Erythroblast (primary cell): ENCODE data around the gene PHTF1.
"Not testable (repeated sequence)": the region's sequence is repeated elsewhere in the genome, so short reads cannot be mapped to it uniquely, and the experiment has no call there.

Experiments used
- DNase-seq, 2 experiments: peaks; one replicate each; lab custom pipeline; 2025; lab: John Stamatoyannopoulos, UW
- GATA1 ChIP-seq: IDR thresholded peaks from 2 replicates; pipeline ENCODE4 v1.6.1; 2011; ENCODE audit warnings: low read depth, mild to moderate bottlenecking, control low read depth, low read length, moderate library complexity
- POLR2A ChIP-seq: IDR thresholded peaks from 2 replicates; pipeline ENCODE4 v1.6.1; 2011; ENCODE audit warnings: mild to moderate bottlenecking, low read length

PHTF1 gene

GRCh38 chr1:113721010-113721409 lies 38.3 kb downstream of the PHTF1 start:
- TF ChIP-seq POLR2A (no peak), GATA1 (no peak)
- DNase-seq: no peak

GRCh38 chr1:113718621-113719020 lies 40.7 kb downstream of the PHTF1 start:
- not testable (repeated sequence) for DNase-seq

GRCh38 chr1:113717506-113717905 lies 41.8 kb downstream of the PHTF1 start:
- DNase-seq: not testable (repeated sequence)

GRCh38 chr1:113714606-113715269 lies 44.5 kb downstream of the PHTF1 start:
- DNase-seq: peak; percentile 30 to 34
- TF ChIP-seq POLR2A: no peak
- no peak for TF ChIP-seq GATA1

- no peak for DNase-seq
- TF ChIP-seq POLR2A (no peak), GATA1 (no peak)
Observed at GRCh38 chr1:113701429-113701828, 57.9 kb downstream of the PHTF1 start.

GRCh38 chr1:113694910-113695309 lies 64.4 kb downstream of the PHTF1 start:
- peak in 1 of 2 experiments; percentile 14 for DNase-seq
- TF ChIP-seq POLR2A (no peak), GATA1 (no peak)

GRCh38 chr1:113692824-113693431 lies 66.4 kb downstream of the PHTF1 start:
- peak; percentile 54 to 87 for DNase-seq
- no peak for TF ChIP-seq GATA1
- no peak for TF ChIP-seq POLR2A

- DNase-seq: no peak
- TF ChIP-seq GATA1: no peak
- TF ChIP-seq POLR2A: no peak
Observed at GRCh38 chr1:113692342-113692741, 66.9 kb downstream of the PHTF1 start.

- DNase-seq: peak; percentile 42 to 77
- TF ChIP-seq GATA1: no peak
- TF ChIP-seq POLR2A: no peak
Observed at GRCh38 chr1:113691184-113691583, 68.1 kb downstream of the PHTF1 start.

GRCh38 chr1:113686891-113687618 lies 72.2 kb downstream of the PHTF1 start:
- DNase-seq: no peak
- TF ChIP-seq POLR2A (no peak), GATA1 (no peak)

- peak; percentile 55 to 82 for DNase-seq
- TF ChIP-seq POLR2A (no peak), GATA1 (no peak)
Observed at GRCh38 chr1:113684153-113684541, 75.1 kb downstream of the PHTF1 start.

GRCh38 chr1:113683384-113684152 lies 75.7 kb downstream of the PHTF1 start:
- no peak for DNase-seq
- TF ChIP-seq GATA1 (no peak), POLR2A (no peak)

GRCh38 chr1:113681596-113682337 lies 77.5 kb downstream of the PHTF1 start:
- peak; percentile 20 to 27 for DNase-seq
- TF ChIP-seq POLR2A: no peak
- TF ChIP-seq GATA1: no peak

GRCh38 chr1:113678159-113678469 lies 81.2 kb downstream of the PHTF1 start:
- TF ChIP-seq POLR2A (no peak), GATA1 (no peak)
- DNase-seq: no peak
